ENCODE data around the gene EVC. TPM values are rescaled to one million over a fixed set of nuclear protein-coding genes. Genes with fewer than 3 reads are reported as not detected.

EVC gene
- total and polyA plus RNA-seq, 2 of the 4 experiments (the other 2 are of a cell fraction), result 16.8 to 18.9 TPM

GRCh38 chr4:5746250-5746649, 35.2 kb downstream of the EVC start:
- DNase-seq (no peak), ATAC-seq (ENCODE audit: low read depth) (no peak)
- dilution Hi-C loops (cut with HindIII; ENCODE audit: low sequenced_read_pairs, unreplicated experiment) (no loop called here), in situ Hi-C loops (cut with MboI; ENCODE audit: low sequenced_read_pairs) (no loop called here), intact Hi-C loops (cut with micrococcal nuclease) (loop anchor here (5.0 kb wide), 1 partner anchor 46 kb away; no protein-coding TSS in a partner anchor)
- no peak overlapping the region; the same call in 1 of the 2 replicates for H3K4ac ChIP-seq (ENCODE audit: low read depth, low read length)
- no peak overlapping the region for H3K4me2 ChIP-seq (ENCODE audit: low read depth, low read length)
- H4K8ac ChIP-seq (ENCODE audit: low read depth in 2 of 2, low read length in 2 of 2), result peak overlapping the region in 1 of 2 experiments; percentile 14; a peak in 2 of 4 replicates
- H3K4me1 ChIP-seq (ENCODE audit: control insufficient read depth, insufficient read depth, low read length), result peaks cover 28% of the 10 kb centered on the region
- ChIA-PET POLR2A (ENCODE audit: unreplicated experiment) (no interaction called here), CTCF (no interaction called here)
- no peak overlapping the region for H3K14ac ChIP-seq (replicated peaks; ENCODE audit: low read depth, low read length)
- no peak overlapping the region for H2BK5ac ChIP-seq (ENCODE audit: low read depth, low read length, poor library complexity, severe bottlenecking)
- no peak overlapping the region for H3K23ac ChIP-seq (ENCODE audit: low read depth, low read length)
- H3K9me1 ChIP-seq (ENCODE audit: insufficient read depth, low read length), result peaks cover 44% of the 10 kb centered on the region
- H2AFZ ChIP-seq (replicated peaks; ENCODE audit: low read length, poor library complexity), result no peak overlapping the region
- BruUV-seq (replicated peaks), result no TSS peak
- peaks cover 7 to 49% of the 10 kb centered on the region in 2 experiments; a peak in 3 of 4 replicates for H3K79me1 ChIP-seq (ENCODE audit: low read depth in 1 of 2, low read length in 2 of 2)
- 93% methylated on average over 3 of the region's 5 CpGs; no CpG with 5 or more reads in 1 of the 2 experiments for WGBS, 2 experiments (ENCODE audit: extremely low coverage in 2 of 2, insufficient read length in 1 of 2)
- no peak overlapping the region; the same call in 1 of the 2 replicates for H2BK120ac ChIP-seq (ENCODE audit: low read depth, low read length)
- no peak overlapping the region for H3K4me3 ChIP-seq (ENCODE audit: insufficient read depth, low read depth, low read length)
- TF ChIP-seq CHD1 (IDR thresholded peaks at IDR 0.05; ENCODE audit: low read depth, low read length), result no peak
- TF ChIP-seq CEBPB (IDR thresholded peaks at IDR 0.05; ENCODE audit: low read depth, low read length), result no peak
- no peak for TF ChIP-seq CTCF (conservative IDR thresholded peaks at IDR 0.05; ENCODE audit: low read depth, low read length)
- TF ChIP-seq FOS (IDR thresholded peaks at IDR 0.05; ENCODE audit: low read depth, low read length), result no peak
- TF ChIP-seq MXI1 (IDR thresholded peaks at IDR 0.05; ENCODE audit: borderline replicate concordance, low read depth, low read length), result no peak
- no peak for TF ChIP-seq USF2 (IDR thresholded peaks at IDR 0.05; ENCODE audit: low read depth, low read length)
- no peak for TF ChIP-seq NFE2L2 (IDR thresholded peaks at IDR 0.05; ENCODE audit: low read depth, low read length)
- TF ChIP-seq MAZ (IDR thresholded peaks at IDR 0.05; ENCODE audit: borderline replicate concordance, low read depth, low read length), result no peak
- no peak for TF ChIP-seq RCOR1 (IDR thresholded peaks at IDR 0.05; ENCODE audit: insufficient replicate concordance, low read length)
- no peak for TF ChIP-seq ELK1 (IDR thresholded peaks at IDR 0.05; ENCODE audit: borderline replicate concordance, low read depth, low read length)
- no peak for TF ChIP-seq RAD21 (IDR thresholded peaks at IDR 0.05; ENCODE audit: low read length)
- no peak for TF ChIP-seq BHLHE40 (IDR thresholded peaks at IDR 0.05; ENCODE audit: low read depth, low read length)
- H2AK9ac ChIP-seq (replicated peaks; ENCODE audit: low read depth, low read length, poor library complexity), result no peak overlapping the region
- H3K27me3 ChIP-seq (ENCODE audit: control insufficient read depth, insufficient read depth, low read length), result no peaks in the 10 kb centered on the region
- H3K18ac ChIP-seq (ENCODE audit: low read depth, low read length), result no peak overlapping the region; the same call in 1 of the 2 replicates
- H2AK5ac ChIP-seq (ENCODE audit: low read depth, low read length), result peak overlapping the region; percentile 55; the same call in 1 of the 2 replicates
- no peak overlapping the region for H3K9ac ChIP-seq (ENCODE audit: low read depth, low read length)
- H4K91ac ChIP-seq (ENCODE audit: insufficient read depth, low read depth, low read length), result peak overlapping the region; percentile 28; the same call in 1 of the 2 replicates
- no peak overlapping the region for H3K27ac ChIP-seq (ENCODE audit: insufficient read depth, low read length)
- H4K5ac ChIP-seq (ENCODE audit: low read depth, low read length), result peak overlapping the region; percentile 51
- peaks cover 12% of the 10 kb centered on the region for H4K20me1 ChIP-seq (ENCODE audit: insufficient read depth, low read length)
- no peak overlapping the region for H2BK20ac ChIP-seq (ENCODE audit: low read depth, low read length)
- no peak overlapping the region; the same call in 2 of the 3 replicates for H2BK15ac ChIP-seq (ENCODE audit: low read depth, low read length)
- no peaks in the 10 kb centered on the region for H3K9me3 ChIP-seq (ENCODE audit: control insufficient read depth, insufficient read depth, low read length)
- H3K56ac ChIP-seq (ENCODE audit: extremely low read depth, insufficient read depth, low read length), result no peak overlapping the region
- peaks cover 49% of the 10 kb centered on the region for H3K36me3 ChIP-seq (ENCODE audit: control insufficient read depth, insufficient read depth, low read length)

All from IMR-90 (cell line).